HG03354 (cell line): ENCODE results near the gene CALU.

Experiments
- ATAC-seq: cut with Tn5 transposase; IDR thresholded peaks from one replicate; pipeline ENCODE4 v1.9.1; 2021; ENCODE audit warnings: mild to moderate bottlenecking; ENCODE audit not compliant: unreplicated experiment, poor library complexity, severe bottlenecking

CALU gene

GRCh38 chr7:128801003-128801402 is 61.8 kb downstream of the CALU start:
- ATAC-seq = no peak

- no peak for ATAC-seq
Observed at GRCh38 chr7:128801667-128802418, 62.7 kb downstream of the CALU start.

GRCh38 chr7:128804484-128804883 is 65.3 kb downstream of the CALU start:
- no peak for ATAC-seq

- no peak for ATAC-seq
Observed at GRCh38 chr7:128805225-128805624, 66.1 kb downstream of the CALU start.

- no peak for ATAC-seq
Observed at GRCh38 chr7:128807191-128807590, 68.0 kb downstream of the CALU start.

- ATAC-seq = no peak
Observed at GRCh38 chr7:128809363-128809762, 70.2 kb downstream of the CALU start.

GRCh38 chr7:128810473-128810872 is 71.3 kb downstream of the CALU start:
- ATAC-seq = no peak

- no peak for ATAC-seq
Observed at GRCh38 chr7:128810997-128811396, 71.8 kb downstream of the CALU start.

GRCh38 chr7:128811631-128812430 is 72.7 kb downstream of the CALU start:
- no peak for ATAC-seq

- ATAC-seq = no peak
Observed at GRCh38 chr7:128812514-128813168, 73.5 kb downstream of the CALU start.

GRCh38 chr7:128814499-128814898 is 75.3 kb downstream of the CALU start:
- no peak for ATAC-seq

GRCh38 chr7:128815289-128815942 is 76.3 kb downstream of the CALU start:
- ATAC-seq = no peak

GRCh38 chr7:128818694-128819093 is 79.5 kb downstream of the CALU start:
- no peak for ATAC-seq
